ENCODE measurements around the gene GMPR.

Gene GMPR

DNA sequence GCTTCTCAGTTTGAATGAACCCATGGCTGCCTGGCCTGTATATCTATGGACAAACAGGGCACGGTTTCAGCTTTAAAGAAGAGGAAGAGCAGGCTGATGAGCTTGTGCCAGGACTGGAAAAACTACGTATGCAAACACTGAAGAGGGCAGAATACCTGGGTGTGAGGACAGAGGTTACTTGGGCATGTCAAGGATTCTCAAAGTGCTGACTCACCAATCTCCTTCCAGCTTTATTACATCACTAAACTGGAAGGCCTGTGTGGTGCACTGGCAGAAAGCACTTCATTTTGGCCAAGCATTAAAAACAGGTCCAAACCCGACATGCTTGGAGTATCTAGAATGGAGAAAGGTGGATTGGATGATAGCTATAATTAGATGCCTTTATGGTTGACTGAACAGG, 95.2 kb downstream of the GMPR start:
- no peak for DNase-seq

- no peak for DNase-seq
Observed at GRCh38 chr6:16334671-16335070, 96.3 kb downstream of the GMPR start.

GRCh38 chr6:16335176-16335575, 96.8 kb downstream of the GMPR start:
- DNase-seq, result no peak

DNA sequence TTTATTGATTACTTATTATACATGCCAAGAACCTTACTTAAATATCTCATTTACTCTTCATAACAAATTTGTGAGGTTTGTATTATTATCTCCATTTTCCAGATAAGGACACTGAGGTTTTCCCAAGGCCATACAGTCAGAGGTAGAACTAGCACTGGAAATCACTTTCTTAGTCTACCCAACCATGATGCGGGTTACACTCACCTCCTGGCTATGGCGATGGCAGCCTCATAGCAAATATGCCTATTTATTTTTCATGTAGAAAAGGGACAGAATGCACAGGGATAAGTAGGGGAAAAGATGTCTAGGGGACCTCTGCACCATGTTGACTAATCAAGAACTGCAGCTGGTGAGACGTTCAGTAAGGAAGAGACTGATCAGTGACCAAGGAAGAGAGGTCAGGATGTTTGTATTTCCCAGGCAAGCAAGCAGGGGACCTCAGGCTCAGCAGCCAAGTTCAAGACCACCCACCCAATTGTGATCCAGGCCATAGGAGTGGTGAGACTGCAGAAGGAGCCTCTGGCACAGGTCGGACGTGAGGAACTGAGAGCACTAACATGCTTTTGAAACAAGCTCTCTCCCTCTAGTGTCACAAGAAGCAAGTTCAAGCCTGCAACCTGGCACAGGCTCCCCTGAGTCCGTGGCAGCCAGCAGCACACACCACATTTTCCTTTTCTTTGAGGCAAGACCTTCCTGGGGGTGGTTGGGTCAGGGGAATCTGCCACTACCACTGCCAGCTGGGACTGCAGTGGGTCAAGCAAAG, 97.8 kb downstream of the GMPR start:
- DNase-seq, result no peak

DNA sequence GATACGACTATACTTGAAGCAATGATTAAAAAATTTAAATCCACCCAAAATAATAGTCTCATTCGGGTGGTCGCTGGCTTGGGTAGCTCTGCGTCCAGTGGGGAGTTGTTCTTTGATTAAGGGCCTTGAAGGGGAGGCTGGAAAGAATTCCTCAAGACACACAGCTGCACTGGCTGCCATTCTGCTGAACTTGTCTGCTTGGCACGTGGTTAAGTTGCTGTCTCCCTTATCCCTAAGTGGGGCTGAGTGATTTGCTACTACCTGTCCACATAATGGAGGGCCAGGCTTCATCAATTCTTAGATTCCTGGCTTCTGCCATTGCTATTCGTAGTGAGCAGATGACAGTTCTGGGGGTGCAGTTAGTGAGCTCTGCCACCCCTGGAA, 98.5 kb downstream of the GMPR start:
- no peak for DNase-seq

- peak; percentile 96 for DNase-seq
Observed at GRCh38 chr6:16337295-16337975, 99.0 kb downstream of the GMPR start.

GRCh38 chr6:16338577-16339264, 100.3 kb downstream of the GMPR start:
- DNase-seq, result peak; percentile 89

GRCh38 chr6:16339265-16339587, 100.8 kb downstream of the GMPR start:
- no peak for DNase-seq

GRCh38 chr6:16343593-16343992, 105.2 kb downstream of the GMPR start:
- DNase-seq, result no peak

- no peak for DNase-seq
Observed at GRCh38 chr6:16344756-16345155, 106.4 kb downstream of the GMPR start.
